Natural killer cell (primary cell): ENCODE measurements around the gene NAPA. TPM values are rescaled to one million over a fixed set of nuclear protein-coding genes. Genes with fewer than 3 reads are reported as not detected.

Source experiments
- ATAC-seq, 3 donors: fragments of 150-1000 bp in 2 of 3; fragments of 200-7000 bp in 1 of 3; cut with Tn5 transposase; 1 replicate in 1 of 3; 2 replicates in 2 of 3; pipeline ENCODE4 v1.10.0; 2021; ENCODE audit warnings: mild to moderate bottlenecking in 2 of 3, moderate library complexity in 2 of 3
- DNase-seq, 2 donors: peaks; one replicate each; pipeline versions ENCODE4 v3.0.0 to v3.0.0-alpha.2; 2013 to 2021; ENCODE audit warnings: mixed read lengths in 1 of 2
- H3K27ac ChIP-seq: one replicate; pipeline ENCODE4 v1.5.1; 2013; ENCODE audit warnings: mild to moderate bottlenecking, low read length
- H3K27me3 ChIP-seq: one replicate; pipeline ENCODE4 v1.6.1; 2013; ENCODE audit warnings: low read length; ENCODE audit not compliant: control insufficient read depth, insufficient read depth
- H3K36me3 ChIP-seq: one replicate; pipeline ENCODE4 v1.6.1; 2013; ENCODE audit warnings: low read length; ENCODE audit not compliant: control insufficient read depth, insufficient read depth
- H3K4me1 ChIP-seq: one replicate; pipeline ENCODE4 v1.6.1; 2013; ENCODE audit warnings: low read length; ENCODE audit not compliant: control insufficient read depth, insufficient read depth
- H3K4me3 ChIP-seq: one replicate; pipeline ENCODE4 v1.5.1; 2013; ENCODE audit warnings: low read length
- H3K9me3 ChIP-seq: one replicate; pipeline ENCODE4 v1.6.1; 2013; ENCODE audit warnings: low read length; ENCODE audit not compliant: control insufficient read depth, insufficient read depth
- H3K27ac Mint-ChIP-seq, 2 donors: one replicate each; pipeline ENCODE4 v1.8.0; 2022; ENCODE audit warnings: mild to moderate bottlenecking in 2 of 2, mixed read lengths in 2 of 2, moderate library complexity in 1 of 2
- H3K27me3 Mint-ChIP-seq, 2 donors: one replicate each; pipeline ENCODE4 v1.8.0; 2022; ENCODE audit warnings: low read depth in 2 of 2, mixed read lengths in 2 of 2
- H3K36me3 Mint-ChIP-seq: one replicate; pipeline ENCODE4 v1.8.0; 2022; ENCODE audit warnings: mixed read lengths
- H3K4me1 Mint-ChIP-seq, 2 donors: one replicate each; pipeline ENCODE4 v1.8.0; 2022; ENCODE audit warnings: mixed read lengths in 2 of 2
- H3K4me3 Mint-ChIP-seq: one replicate; pipeline ENCODE4 v1.8.0; 2022; ENCODE audit warnings: mild to moderate bottlenecking, moderate library complexity, mixed read lengths
- H3K9me3 Mint-ChIP-seq, 2 donors: one replicate each; pipeline ENCODE4 v1.8.0; 2022; ENCODE audit warnings: mixed read lengths in 2 of 2
- WGBS: methylation state at CpG from one replicate; pipeline ENCODE4 v1.1.7; 2013; ENCODE audit warnings: missing lambda C conversion rate; ENCODE audit not compliant: insufficient coverage; 5-methylcytosine and 5-hydroxymethylcytosine counted together
- intact Hi-C: fragments of 100-400 bp; cut with micrococcal nuclease; formaldehyde crosslinking; loops from one replicate; pipeline ENCODE4 v1.14.2; 2022
- total RNA-seq, 4 donors: library from RNA; stranded (reverse); fragments of 120-200 nt in 1 of 4; gene quantifications; one replicate each; pipeline versions ENCODE4 v1.2.3 to v1.2.4, GENCODE V29; 2013 to 2022
- TF ChIP-seq, protein P1 (sequence below): fragments of 200-600 bp; IDR thresholded peaks from one replicate; pipeline ENCODE4 v1.8.0; 2022; ENCODE audit warnings: antibody characterized with exemption

NAPA gene
- total RNA-seq, 3 donors from 2014 or later (not counting 1 experiment from before 2014, with no cell fraction given), result 192 to 215 (median 192) TPM

DNA sequence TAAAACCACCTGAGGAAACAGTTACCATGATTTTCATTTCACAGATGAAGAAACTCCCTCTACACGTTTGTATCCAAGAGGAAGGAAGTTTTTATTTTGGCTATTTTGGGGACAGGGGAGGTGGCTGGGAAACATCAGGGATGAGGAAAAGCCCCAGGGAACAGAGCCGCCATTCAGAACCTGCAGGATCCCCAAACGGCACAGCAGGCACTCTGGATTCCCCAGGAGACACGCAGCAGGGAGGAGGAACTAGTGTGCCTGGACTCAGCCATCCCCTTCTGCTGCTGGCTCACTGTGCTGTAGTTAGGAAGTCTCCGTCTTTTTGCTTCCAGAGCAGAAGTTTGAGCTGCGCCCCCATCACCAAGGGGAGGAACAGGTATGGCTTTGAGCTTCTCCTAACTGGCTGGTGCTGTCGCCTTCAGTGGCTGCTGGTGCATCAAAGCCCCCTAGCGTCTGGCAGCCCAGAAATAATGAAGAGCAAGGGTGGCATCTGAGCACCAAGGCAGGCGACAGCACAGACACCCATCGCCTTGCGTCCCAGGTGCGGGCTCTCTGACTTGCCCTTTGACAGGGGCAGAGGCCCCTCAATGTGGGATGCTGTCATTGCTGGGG is 4.2 kb downstream of the NAPA start:
- peaks cover 5% of the 10 kb centered on the region for H3K36me3 ChIP-seq
- TF ChIP-seq, protein P1, sequence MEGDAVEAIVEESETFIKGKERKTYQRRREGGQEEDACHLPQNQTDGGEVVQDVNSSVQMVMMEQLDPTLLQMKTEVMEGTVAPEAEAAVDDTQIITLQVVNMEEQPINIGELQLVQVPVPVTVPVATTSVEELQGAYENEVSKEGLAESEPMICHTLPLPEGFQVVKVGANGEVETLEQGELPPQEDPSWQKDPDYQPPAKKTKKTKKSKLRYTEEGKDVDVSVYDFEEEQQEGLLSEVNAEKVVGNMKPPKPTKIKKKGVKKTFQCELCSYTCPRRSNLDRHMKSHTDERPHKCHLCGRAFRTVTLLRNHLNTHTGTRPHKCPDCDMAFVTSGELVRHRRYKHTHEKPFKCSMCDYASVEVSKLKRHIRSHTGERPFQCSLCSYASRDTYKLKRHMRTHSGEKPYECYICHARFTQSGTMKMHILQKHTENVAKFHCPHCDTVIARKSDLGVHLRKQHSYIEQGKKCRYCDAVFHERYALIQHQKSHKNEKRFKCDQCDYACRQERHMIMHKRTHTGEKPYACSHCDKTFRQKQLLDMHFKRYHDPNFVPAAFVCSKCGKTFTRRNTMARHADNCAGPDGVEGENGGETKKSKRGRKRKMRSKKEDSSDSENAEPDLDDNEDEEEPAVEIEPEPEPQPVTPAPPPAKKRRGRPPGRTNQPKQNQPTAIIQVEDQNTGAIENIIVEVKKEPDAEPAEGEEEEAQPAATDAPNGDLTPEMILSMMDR, result no peak
- Mint-ChIP-seq H3K27me3 (no peaks in the 10 kb centered on the region), H3K4me1 (peaks cover 47 to 70% of the 10 kb centered on the region in 2 donors), H3K36me3 (no peaks in the 10 kb centered on the region), H3K4me3 (no peak overlapping the region), H3K9me3 (no peaks in the 10 kb centered on the region), H3K27ac (peak overlapping the region in 1 of 2 donors; percentile 22)
- DNase-seq (no peak), ATAC-seq (no peak)
- no peak overlapping the region for H3K4me3 ChIP-seq
- no peak overlapping the region for H3K27ac ChIP-seq
- 89% methylated on average over 12 of the region's 12 CpGs for WGBS
- no peaks in the 10 kb centered on the region for H3K9me3 ChIP-seq
- intact Hi-C loops, result no loop called here
- peaks cover 38% of the 10 kb centered on the region for H3K4me1 ChIP-seq
- H3K27me3 ChIP-seq, result no peaks in the 10 kb centered on the region

- Histone ChIP-seq H3K4me3 (no peak overlapping the region), H3K9me3 (no peaks in the 10 kb centered on the region), H3K27me3 (no peaks in the 10 kb centered on the region), H3K36me3 (peaks cover 5% of the 10 kb centered on the region), H3K27ac (no peak overlapping the region), H3K4me1 (peaks cover 36% of the 10 kb centered on the region)
- intact Hi-C loops, result no loop called here
- H3K36me3 Mint-ChIP-seq, result no peaks in the 10 kb centered on the region
- H3K9me3 Mint-ChIP-seq, result no peaks in the 10 kb centered on the region
- DNase-seq (no peak), ATAC-seq (no peak)
- H3K4me1 Mint-ChIP-seq, result peaks cover 46 to 67% of the 10 kb centered on the region in 2 donors
- peak overlapping the region in 1 of 2 donors; percentile 22 for H3K27ac Mint-ChIP-seq
- H3K27me3 Mint-ChIP-seq, result no peaks in the 10 kb centered on the region
- TF ChIP-seq, protein P1, result no peak
- no peak overlapping the region for H3K4me3 Mint-ChIP-seq
- WGBS, result 84% methylated on average over 8 of the region's 8 CpGs
These were observed 4.9 kb downstream of the NAPA start for GRCh38 chr19:47509973-47510372.

GRCh38 chr19:47509170-47509847 is 5.6 kb downstream of the NAPA start:
- Mint-ChIP-seq H3K27ac (no peak overlapping the region), H3K27me3 (no peaks in the 10 kb centered on the region), H3K9me3 (no peaks in the 10 kb centered on the region), H3K4me3 (no peak overlapping the region), H3K4me1 (peaks cover 40 to 64% of the 10 kb centered on the region in 2 donors), H3K36me3 (no peaks in the 10 kb centered on the region)
- H3K9me3 ChIP-seq, result no peaks in the 10 kb centered on the region
- peaks cover 33% of the 10 kb centered on the region for H3K4me1 ChIP-seq
- no peak for DNase-seq
- intact Hi-C loops, result no loop called here
- peaks cover 8% of the 10 kb centered on the region for H3K36me3 ChIP-seq
- no peak overlapping the region for H3K27ac ChIP-seq
- TF ChIP-seq, protein P1, result no peak
- H3K27me3 ChIP-seq, result no peaks in the 10 kb centered on the region
- WGBS, result 88% methylated on average over 19 of the region's 20 CpGs
- H3K4me3 ChIP-seq, result no peak overlapping the region
- ATAC-seq, result no peak
